Natural killer cell (primary cell): Measurements from ENCODE around the gene CROCC2. TPM values are rescaled to one million over a fixed set of nuclear protein-coding genes. Genes with fewer than 3 reads are reported as not detected.

Source experiments
- ATAC-seq, 3 donors: fragments of 150-1000 bp in 2 of 3; fragments of 200-7000 bp in 1 of 3; cut with Tn5 transposase; 1 replicate in 1 of 3; 2 replicates in 2 of 3; pipeline ENCODE4 v1.10.0; 2021; ENCODE audit warnings: mild to moderate bottlenecking in 2 of 3, moderate library complexity in 2 of 3
- DNase-seq, 2 donors: peaks; one replicate each; pipeline versions ENCODE4 v3.0.0 to v3.0.0-alpha.2; 2013 to 2021; ENCODE audit warnings: mixed read lengths in 1 of 2
- H3K27ac ChIP-seq: one replicate; pipeline ENCODE4 v1.5.1; 2013; ENCODE audit warnings: mild to moderate bottlenecking, low read length
- H3K27me3 ChIP-seq: one replicate; pipeline ENCODE4 v1.6.1; 2013; ENCODE audit warnings: low read length; ENCODE audit not compliant: control insufficient read depth, insufficient read depth
- H3K36me3 ChIP-seq: one replicate; pipeline ENCODE4 v1.6.1; 2013; ENCODE audit warnings: low read length; ENCODE audit not compliant: control insufficient read depth, insufficient read depth
- H3K4me1 ChIP-seq: one replicate; pipeline ENCODE4 v1.6.1; 2013; ENCODE audit warnings: low read length; ENCODE audit not compliant: control insufficient read depth, insufficient read depth
- H3K4me3 ChIP-seq: one replicate; pipeline ENCODE4 v1.5.1; 2013; ENCODE audit warnings: low read length
- H3K9me3 ChIP-seq: one replicate; pipeline ENCODE4 v1.6.1; 2013; ENCODE audit warnings: low read length; ENCODE audit not compliant: control insufficient read depth, insufficient read depth
- H3K27ac Mint-ChIP-seq, 2 donors: one replicate each; pipeline ENCODE4 v1.8.0; 2022; ENCODE audit warnings: mild to moderate bottlenecking in 2 of 2, mixed read lengths in 2 of 2, moderate library complexity in 1 of 2
- H3K27me3 Mint-ChIP-seq, 2 donors: one replicate each; pipeline ENCODE4 v1.8.0; 2022; ENCODE audit warnings: low read depth in 2 of 2, mixed read lengths in 2 of 2
- H3K36me3 Mint-ChIP-seq: one replicate; pipeline ENCODE4 v1.8.0; 2022; ENCODE audit warnings: mixed read lengths
- H3K4me1 Mint-ChIP-seq, 2 donors: one replicate each; pipeline ENCODE4 v1.8.0; 2022; ENCODE audit warnings: mixed read lengths in 2 of 2
- H3K4me3 Mint-ChIP-seq: one replicate; pipeline ENCODE4 v1.8.0; 2022; ENCODE audit warnings: mild to moderate bottlenecking, moderate library complexity, mixed read lengths
- H3K9me3 Mint-ChIP-seq, 2 donors: one replicate each; pipeline ENCODE4 v1.8.0; 2022; ENCODE audit warnings: mixed read lengths in 2 of 2
- WGBS: methylation state at CpG from one replicate; pipeline ENCODE4 v1.1.7; 2013; ENCODE audit warnings: missing lambda C conversion rate; ENCODE audit not compliant: insufficient coverage; 5-methylcytosine and 5-hydroxymethylcytosine counted together
- intact Hi-C: fragments of 100-400 bp; cut with micrococcal nuclease; formaldehyde crosslinking; loops from one replicate; pipeline ENCODE4 v1.14.2; 2022
- total RNA-seq, 4 donors: library from RNA; stranded (reverse); fragments of 120-200 nt in 1 of 4; gene quantifications; one replicate each; pipeline versions ENCODE4 v1.2.3 to v1.2.4, GENCODE V29; 2013 to 2022
- TF ChIP-seq, protein P1 (sequence below): fragments of 200-600 bp; IDR thresholded peaks from one replicate; pipeline ENCODE4 v1.8.0; 2022; ENCODE audit warnings: antibody characterized with exemption

CROCC2 gene
- total RNA-seq, 3 donors from 2014 or later (not counting 1 experiment from before 2014, with no cell fraction given): 0.14 TPM; not detected in 2

GRCh38 chr2:240873805-240874714 is 32.1 kb upstream of the CROCC2 start:
- WGBS: 83% methylated on average over 33 of the region's 33 CpGs
- H3K9me3 ChIP-seq: no peaks in the 10 kb centered on the region
- no peaks in the 10 kb centered on the region for H3K27me3 ChIP-seq
- no peaks in the 10 kb centered on the region for H3K36me3 ChIP-seq
- H3K4me1 Mint-ChIP-seq: no peaks in the 10 kb centered on the region
- H3K4me1 ChIP-seq: no peaks in the 10 kb centered on the region
- intact Hi-C loops: no loop called here
- no peaks in the 10 kb centered on the region for H3K27me3 Mint-ChIP-seq
- DNase-seq (no peak), ATAC-seq (no peak)
- no peaks in the 10 kb centered on the region for H3K36me3 Mint-ChIP-seq
- H3K4me3 Mint-ChIP-seq: no peak overlapping the region
- H3K27ac ChIP-seq: no peak overlapping the region
- no peak overlapping the region for H3K4me3 ChIP-seq
- TF ChIP-seq, protein P1, sequence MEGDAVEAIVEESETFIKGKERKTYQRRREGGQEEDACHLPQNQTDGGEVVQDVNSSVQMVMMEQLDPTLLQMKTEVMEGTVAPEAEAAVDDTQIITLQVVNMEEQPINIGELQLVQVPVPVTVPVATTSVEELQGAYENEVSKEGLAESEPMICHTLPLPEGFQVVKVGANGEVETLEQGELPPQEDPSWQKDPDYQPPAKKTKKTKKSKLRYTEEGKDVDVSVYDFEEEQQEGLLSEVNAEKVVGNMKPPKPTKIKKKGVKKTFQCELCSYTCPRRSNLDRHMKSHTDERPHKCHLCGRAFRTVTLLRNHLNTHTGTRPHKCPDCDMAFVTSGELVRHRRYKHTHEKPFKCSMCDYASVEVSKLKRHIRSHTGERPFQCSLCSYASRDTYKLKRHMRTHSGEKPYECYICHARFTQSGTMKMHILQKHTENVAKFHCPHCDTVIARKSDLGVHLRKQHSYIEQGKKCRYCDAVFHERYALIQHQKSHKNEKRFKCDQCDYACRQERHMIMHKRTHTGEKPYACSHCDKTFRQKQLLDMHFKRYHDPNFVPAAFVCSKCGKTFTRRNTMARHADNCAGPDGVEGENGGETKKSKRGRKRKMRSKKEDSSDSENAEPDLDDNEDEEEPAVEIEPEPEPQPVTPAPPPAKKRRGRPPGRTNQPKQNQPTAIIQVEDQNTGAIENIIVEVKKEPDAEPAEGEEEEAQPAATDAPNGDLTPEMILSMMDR: no peak
- no peak overlapping the region for H3K27ac Mint-ChIP-seq
- H3K9me3 Mint-ChIP-seq: no peaks in the 10 kb centered on the region

- TF ChIP-seq, protein P1: no peak
- no peak overlapping the region for H3K27ac ChIP-seq
- no peak overlapping the region for H3K27ac Mint-ChIP-seq
- no peaks in the 10 kb centered on the region for H3K27me3 ChIP-seq
- no peaks in the 10 kb centered on the region for H3K9me3 Mint-ChIP-seq
- no peak for DNase-seq
- H3K4me3 ChIP-seq: no peak overlapping the region
- no peaks in the 10 kb centered on the region for H3K36me3 Mint-ChIP-seq
- intact Hi-C loops: no loop called here
- no peaks in the 10 kb centered on the region for H3K27me3 Mint-ChIP-seq
- no peaks in the 10 kb centered on the region for H3K9me3 ChIP-seq
- WGBS: 92% methylated on average over 11 of the region's 12 CpGs
- no peak for ATAC-seq
- H3K36me3 ChIP-seq: no peaks in the 10 kb centered on the region
- no peaks in the 10 kb centered on the region for H3K4me1 Mint-ChIP-seq
- H3K4me3 Mint-ChIP-seq: no peak overlapping the region
- no peaks in the 10 kb centered on the region for H3K4me1 ChIP-seq
Measured at GRCh38 chr2:240874715-240875227, 31.4 kb upstream of the CROCC2 start.

DNA sequence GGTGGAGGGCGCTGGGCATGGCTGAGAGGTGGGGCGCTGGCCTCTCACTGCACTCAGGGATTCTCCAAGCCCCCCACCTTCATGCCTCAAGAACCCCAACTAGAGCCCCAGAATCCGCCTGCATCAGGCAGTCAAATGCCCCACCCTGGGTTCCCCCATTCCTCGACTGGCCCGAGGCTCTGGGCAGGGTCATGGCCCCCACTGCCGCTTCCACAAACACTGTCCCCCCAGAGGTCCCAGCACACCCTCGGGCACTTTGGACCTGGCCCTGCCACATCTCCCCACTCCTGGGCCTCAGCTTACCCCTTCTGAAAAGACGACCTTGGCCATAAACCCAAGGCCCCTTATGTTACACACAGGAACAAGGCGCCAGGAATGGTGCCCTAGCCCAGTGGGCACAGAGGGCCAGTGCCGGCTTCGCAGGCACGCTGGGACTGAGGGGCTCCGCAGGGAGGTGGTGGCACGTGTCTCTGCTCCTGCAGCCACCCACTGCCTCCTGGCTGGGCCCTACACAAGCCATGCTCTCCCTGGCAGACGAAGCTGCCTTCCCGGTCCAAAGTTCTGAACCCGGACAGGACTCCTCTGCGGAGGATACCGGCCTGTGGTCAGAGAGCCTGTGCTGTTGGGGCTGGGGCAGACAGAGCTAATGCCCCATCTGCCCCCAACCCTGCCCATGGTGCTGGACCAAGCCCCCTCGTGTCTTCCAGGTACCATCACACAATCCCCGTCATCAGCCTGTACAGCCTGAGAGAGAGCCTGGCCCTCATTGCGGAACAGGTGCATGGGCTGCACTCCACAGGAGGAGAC is 30.7 kb upstream of the CROCC2 start:
- H3K27me3 Mint-ChIP-seq: no peaks in the 10 kb centered on the region
- intact Hi-C loops: no loop called here
- WGBS: 90% methylated on average over 22 of the region's 22 CpGs
- TF ChIP-seq, protein P1: no peak
- no peak overlapping the region for H3K27ac Mint-ChIP-seq
- Histone ChIP-seq H3K27me3 (no peaks in the 10 kb centered on the region), H3K9me3 (no peaks in the 10 kb centered on the region), H3K36me3 (no peaks in the 10 kb centered on the region), H3K4me3 (no peak overlapping the region), H3K27ac (no peak overlapping the region), H3K4me1 (no peaks in the 10 kb centered on the region)
- ATAC-seq (no peak), DNase-seq (no peak)
- H3K9me3 Mint-ChIP-seq: no peaks in the 10 kb centered on the region
- H3K36me3 Mint-ChIP-seq: no peaks in the 10 kb centered on the region
- no peak overlapping the region for H3K4me3 Mint-ChIP-seq
- no peaks in the 10 kb centered on the region for H3K4me1 Mint-ChIP-seq
